Mesenchymal stem cell (in vitro differentiated cells and primary cell): ENCODE data around the gene NOB1.
A peak's percentile ranks its signal among the peaks of the same experiment; 100 is the strongest.

Experiments
- DNase-seq: peaks from one replicate; pipeline ENCODE4 v3.0.0-alpha.2; 2013
- H2AFZ ChIP-seq: one replicate; pipeline ENCODE4 v1.6.1; 2013; ENCODE audit warnings: low read depth, mild to moderate bottlenecking, control low read depth, inconsistent platforms, low read length, moderate library complexity
- H2AK5ac ChIP-seq: 2 replicates; pipeline ENCODE4 v1.6.1; 2013; ENCODE audit warnings: low read length, moderate library complexity, mild to moderate bottlenecking, inconsistent platforms; ENCODE audit not compliant: severe bottlenecking
- H2BK120ac ChIP-seq: one replicate; pipeline ENCODE4 v1.6.1; 2013; ENCODE audit warnings: low read depth, mild to moderate bottlenecking, inconsistent platforms, low read length, moderate library complexity
- H2BK12ac ChIP-seq, 2 experiments: one replicate each; pipeline ENCODE4 v1.6.1; 2013; ENCODE audit warnings: inconsistent platforms in 2 of 2, low read length in 2 of 2, mild to moderate bottlenecking in 2 of 2, moderate library complexity in 2 of 2, control low read depth in 1 of 2
- H2BK15ac ChIP-seq: one replicate; pipeline ENCODE4 v1.6.1; 2013; ENCODE audit warnings: mild to moderate bottlenecking, low read depth, inconsistent platforms; ENCODE audit not compliant: poor library complexity, severe bottlenecking
- H2BK5ac ChIP-seq: 2 replicates; pipeline ENCODE4 v1.6.1; 2013; ENCODE audit warnings: low read depth, mild to moderate bottlenecking, low read length, control low read depth, inconsistent platforms; ENCODE audit not compliant: poor library complexity, severe bottlenecking
- H3K14ac ChIP-seq, 2 experiments: one replicate each; pipeline ENCODE4 v1.6.1; 2013; ENCODE audit warnings: inconsistent platforms in 2 of 2, low read length in 2 of 2, control low read depth in 1 of 2, mild to moderate bottlenecking in 1 of 2, moderate library complexity in 1 of 2
- H3K18ac ChIP-seq, 2 experiments: one replicate each; pipeline ENCODE4 v1.6.1; 2013; ENCODE audit warnings: inconsistent platforms in 2 of 2, low read length in 2 of 2, control low read depth in 1 of 2, low read depth in 1 of 2, mild to moderate bottlenecking in 1 of 2
- H3K23ac ChIP-seq, 2 experiments: one replicate each; pipeline ENCODE4 v1.6.1; 2013; ENCODE audit warnings: inconsistent platforms in 2 of 2, low read length in 2 of 2, mild to moderate bottlenecking in 2 of 2, moderate library complexity in 2 of 2, control low read depth in 1 of 2
- H3K27ac ChIP-seq: 2 replicates; pipeline ENCODE4 v1.5.1; 2013; ENCODE audit warnings: mild to moderate bottlenecking, moderate library complexity, low read length, control low read depth, inconsistent platforms; ENCODE audit not compliant: poor library complexity, severe bottlenecking
- H3K27me3 ChIP-seq, 2 experiments: 2 replicates each; pipeline versions ENCODE4 v1.6.1 to v1.7.0; 2013; ENCODE audit warnings: low read length in 2 of 2, mild to moderate bottlenecking in 2 of 2, moderate library complexity in 2 of 2, control low read depth in 1 of 2, inconsistent platforms in 1 of 2; ENCODE audit not compliant: control insufficient read depth in 1 of 2, insufficient read depth in 1 of 2
- H3K36me3 ChIP-seq, 2 experiments: 2 replicates each; pipeline versions ENCODE4 v1.6.1 to v1.7.0; 2013; ENCODE audit warnings: low read length in 2 of 2, control low read depth in 1 of 2, inconsistent platforms in 1 of 2, low read depth in 1 of 2, mild to moderate bottlenecking in 1 of 2; ENCODE audit not compliant: insufficient read depth in 2 of 2, control insufficient read depth in 1 of 2
- H3K4ac ChIP-seq, 2 experiments: one replicate each; pipeline ENCODE4 v1.6.1; 2013; ENCODE audit warnings: inconsistent platforms in 2 of 2, low read length in 2 of 2, mild to moderate bottlenecking in 2 of 2, moderate library complexity in 2 of 2, control low read depth in 1 of 2, low read depth in 1 of 2
- H3K4me1 ChIP-seq: 2 replicates; pipeline ENCODE4 v1.6.1; 2013; ENCODE audit warnings: low read depth, low read length, control low read depth; ENCODE audit not compliant: control insufficient read depth, insufficient read depth
- H3K4me2 ChIP-seq: 2 replicates; pipeline ENCODE4 v1.6.1; 2013; ENCODE audit warnings: low read length, mild to moderate bottlenecking, inconsistent platforms; ENCODE audit not compliant: poor library complexity, severe bottlenecking
- H3K4me3 ChIP-seq, 2 experiments: 2 replicates each; pipeline versions ENCODE4 v1.5.1 to v1.7.0; 2013; ENCODE audit warnings: low read length in 2 of 2, mild to moderate bottlenecking in 2 of 2, control low read depth in 1 of 2, low read depth in 1 of 2; ENCODE audit not compliant: insufficient read depth in 1 of 2
- H3K79me1 ChIP-seq: replicated peaks from 2 replicates; pipeline ENCODE4 v1.6.1; 2013; ENCODE audit warnings: mild to moderate bottlenecking, control low read depth, low read length, inconsistent platforms; ENCODE audit not compliant: poor library complexity, severe bottlenecking
- H3K9ac ChIP-seq: 2 replicates; pipeline ENCODE4 v1.7.0; 2013; ENCODE audit warnings: mild to moderate bottlenecking, low read length, moderate library complexity
- H3K9me3 ChIP-seq: 2 replicates; pipeline ENCODE4 v1.7.0; 2013; ENCODE audit warnings: mild to moderate bottlenecking, low read length; ENCODE audit not compliant: control insufficient read depth
- H4K8ac ChIP-seq: one replicate; pipeline ENCODE4 v1.6.1; 2013; ENCODE audit warnings: inconsistent platforms, mild to moderate bottlenecking, low read length, moderate library complexity
- H4K91ac ChIP-seq: one replicate; pipeline ENCODE4 v1.6.1; 2013; ENCODE audit warnings: mild to moderate bottlenecking, low read length, inconsistent platforms
- WGBS: methylation state at CpG from one replicate; pipeline ENCODE4 v1.1.7; 2013; ENCODE audit warnings: mixed read lengths; 5-methylcytosine and 5-hydroxymethylcytosine counted together

The NOB1 gene

DNA sequence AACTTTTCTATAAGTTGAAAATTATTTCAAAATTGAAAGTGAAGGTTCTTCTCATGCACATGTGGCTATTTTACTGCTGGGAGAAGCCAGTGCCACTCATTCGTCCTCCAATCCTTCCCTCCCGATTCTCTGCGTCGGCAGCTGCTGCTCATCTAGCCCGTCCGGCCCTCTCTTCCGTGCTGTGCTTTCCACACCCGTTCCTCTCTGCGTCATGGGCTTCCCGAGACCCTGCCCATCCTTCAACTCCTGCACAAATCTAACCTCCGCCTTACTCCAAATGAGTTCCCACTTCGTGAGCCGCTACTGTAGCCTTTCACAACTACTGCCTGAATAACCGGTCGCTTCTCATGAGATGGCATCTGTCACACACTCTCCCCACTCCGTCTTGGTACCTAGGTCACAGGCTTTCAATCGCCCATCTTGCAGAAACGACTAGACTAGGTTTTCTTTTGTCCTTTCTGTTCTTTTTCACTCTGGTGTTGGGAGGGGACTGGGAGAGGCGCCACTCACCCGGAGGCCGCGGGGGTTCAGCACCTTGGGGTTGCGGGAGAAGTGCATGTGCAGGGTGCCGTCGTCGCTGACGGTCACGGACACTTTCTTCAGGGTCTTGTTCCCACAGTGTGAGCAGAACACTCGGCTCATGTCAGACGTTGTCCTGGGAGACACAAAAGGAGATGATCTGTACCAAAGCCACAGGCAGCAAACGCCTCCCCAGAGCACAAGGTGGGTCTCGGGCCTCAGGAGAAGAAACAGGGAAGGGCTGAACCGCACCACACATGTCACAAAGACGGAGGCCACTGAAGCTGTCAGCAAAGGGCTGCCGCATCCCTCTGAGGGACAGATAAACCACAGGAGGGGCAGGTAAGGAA lies 10.1 kb downstream of the NOB1 start:
- Histone ChIP-seq H3K4me1 (peaks cover 9% of the 10 kb centered on the region), H2BK120ac (no peak overlapping the region), H4K8ac (no peak overlapping the region), H3K27me3 (no peaks in the 10 kb centered on the region), H2BK12ac (no peak overlapping the region), H2BK5ac (no peak overlapping the region), H4K91ac (no peak overlapping the region), H3K18ac (no peak overlapping the region), H3K4ac (no peak overlapping the region), H3K27ac (no peak overlapping the region), H3K79me1 (peaks cover 18% of the 10 kb centered on the region), H2AK5ac (no peak overlapping the region), H3K4me2 (no peak overlapping the region), H2AFZ (no peak overlapping the region), H3K14ac (no peak overlapping the region), H3K9me3 (no peaks in the 10 kb centered on the region), H3K36me3 (peaks cover 71 to 91% of the 10 kb centered on the region in 2 experiments), H3K9ac (no peak overlapping the region), H3K23ac (no peak overlapping the region), H3K4me3 (no peak overlapping the region), H2BK15ac (no peak overlapping the region)
- 97% methylated on average over 35 of the region's 35 CpGs for WGBS
- no peak for DNase-seq

DNA sequence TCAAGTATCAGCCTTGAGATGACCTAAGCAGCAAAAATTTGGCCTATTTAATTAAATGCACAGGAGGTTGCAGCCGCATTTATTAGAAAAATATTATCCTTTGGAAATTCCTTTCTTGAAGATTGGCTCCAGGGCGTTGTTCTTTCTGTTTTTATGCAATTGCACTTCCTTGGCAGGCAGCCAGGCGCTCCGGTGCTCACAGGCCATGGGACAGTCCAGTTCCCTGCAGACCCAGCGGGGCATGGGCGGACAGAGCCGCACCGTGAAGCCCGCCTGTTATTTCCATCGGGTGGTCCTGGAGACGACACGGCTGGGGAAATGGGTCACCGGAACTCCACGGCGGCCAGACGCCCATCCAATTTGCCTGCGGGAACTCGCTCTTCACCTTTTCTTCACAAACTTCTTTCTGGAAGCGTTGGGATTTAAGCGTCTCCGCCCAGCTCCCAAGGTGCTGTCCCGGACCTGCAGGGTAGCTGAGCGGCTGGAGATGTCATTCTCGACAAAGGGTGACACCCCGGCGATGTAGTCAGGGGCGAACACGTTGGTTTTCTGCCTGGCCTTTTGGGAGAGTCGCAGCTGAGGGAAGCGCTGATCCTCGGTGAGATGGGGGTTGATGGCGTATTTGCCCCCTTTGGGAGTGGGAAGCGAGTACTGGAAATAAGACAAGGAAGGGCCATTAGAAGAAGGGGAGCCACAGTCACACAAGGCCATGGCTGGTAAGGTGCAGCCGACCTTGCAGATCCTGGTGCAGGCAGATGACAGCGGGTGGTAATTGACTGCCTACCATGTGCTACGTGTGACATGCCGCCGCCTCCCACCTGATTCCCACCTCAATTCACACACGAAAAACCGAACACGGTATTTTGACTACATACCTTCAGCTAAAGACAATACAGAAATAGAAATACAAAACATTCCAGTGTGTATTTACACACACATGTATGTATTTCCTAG lies 12.5 kb downstream of the NOB1 start:
- Histone ChIP-seq H2AFZ (no peak overlapping the region), H3K23ac (no peak overlapping the region), H2AK5ac (no peak overlapping the region), H2BK15ac (no peak overlapping the region), H2BK5ac (no peak overlapping the region), H3K36me3 (peaks cover 61 to 73% of the 10 kb centered on the region in 2 experiments), H3K4me2 (peak overlapping the region; percentile 33), H2BK120ac (no peak overlapping the region), H3K4me3 (no peak overlapping the region), H4K91ac (no peak overlapping the region), H3K4ac (no peak overlapping the region), H3K79me1 (peaks cover 11% of the 10 kb centered on the region), H3K18ac (no peak overlapping the region), H3K9ac (peak overlapping the region; percentile 33), H3K14ac (no peak overlapping the region), H3K27ac (peak overlapping the region; percentile 58), H3K9me3 (no peaks in the 10 kb centered on the region), H2BK12ac (no peak overlapping the region), H4K8ac (peak overlapping the region; percentile 41), H3K4me1 (peaks cover 9% of the 10 kb centered on the region), H3K27me3 (no peaks in the 10 kb centered on the region)
- 95% methylated on average over 39 of the region's 41 CpGs for WGBS
- DNase-seq, result peak; percentile 38

DNA sequence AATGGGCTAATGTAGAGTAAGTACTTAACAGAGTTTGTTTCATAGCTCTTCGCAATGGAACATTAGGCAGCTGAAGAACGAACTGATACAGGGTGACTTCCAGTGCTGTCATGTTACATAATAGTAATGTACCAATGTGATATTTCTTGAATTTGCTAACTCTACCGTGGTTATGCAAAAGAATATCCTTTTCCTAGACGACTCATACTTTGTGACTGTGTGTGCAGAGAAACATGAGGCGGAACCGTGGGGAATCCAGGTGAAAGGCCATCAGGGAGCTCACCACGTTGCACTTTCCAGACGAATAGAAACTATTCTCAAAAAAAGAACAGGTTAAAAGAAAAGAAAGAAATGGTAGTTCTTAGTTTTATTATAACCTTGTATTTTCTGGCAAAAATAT lies 13.2 kb downstream of the NOB1 start:
- H3K36me3 ChIP-seq, result peaks cover 57 to 70% of the 10 kb centered on the region in 2 experiments
- no peak overlapping the region for H3K4ac ChIP-seq
- peak overlapping the region; percentile 58 for H3K27ac ChIP-seq
- H2BK15ac ChIP-seq, result no peak overlapping the region
- no peak overlapping the region for H4K8ac ChIP-seq
- H4K91ac ChIP-seq, result no peak overlapping the region
- no peaks in the 10 kb centered on the region for H3K9me3 ChIP-seq
- no peak overlapping the region for H3K14ac ChIP-seq
- H3K9ac ChIP-seq, result peak overlapping the region; percentile 33
- no peaks in the 10 kb centered on the region for H3K27me3 ChIP-seq
- no peak overlapping the region for H3K23ac ChIP-seq
- peaks cover 9% of the 10 kb centered on the region for H3K4me1 ChIP-seq
- no peak overlapping the region for H3K4me3 ChIP-seq
- H3K4me2 ChIP-seq, result no peak overlapping the region
- no peak overlapping the region for H2BK5ac ChIP-seq
- DNase-seq, result peak; percentile 30
- H3K79me1 ChIP-seq, result peaks cover 11% of the 10 kb centered on the region
- H3K18ac ChIP-seq, result no peak overlapping the region
- no peak overlapping the region for H2BK120ac ChIP-seq
- no peak overlapping the region for H2BK12ac ChIP-seq
- WGBS, result 82% methylated on average over 6 of the region's 8 CpGs
- no peak overlapping the region for H2AK5ac ChIP-seq
- no peak overlapping the region for H2AFZ ChIP-seq

DNA sequence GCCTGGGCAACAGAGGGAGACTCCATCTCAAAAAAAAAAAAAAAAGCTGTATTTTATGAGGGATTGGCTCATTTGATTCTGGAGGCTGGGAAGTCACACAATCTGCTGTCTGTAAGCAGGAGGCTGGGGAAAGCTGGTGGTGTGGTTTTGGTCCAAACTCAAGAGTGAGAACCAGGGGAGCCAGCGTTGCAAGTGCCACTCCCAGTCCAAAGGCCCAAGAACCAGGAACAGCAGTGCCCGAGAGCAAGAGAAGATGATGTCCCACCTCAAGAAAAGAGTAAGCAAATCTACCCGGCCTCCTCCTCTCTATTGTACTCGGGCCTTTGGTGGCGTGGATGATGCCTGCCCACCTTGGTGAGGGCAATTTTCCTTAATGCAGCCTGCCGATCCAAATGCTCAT lies 22.6 kb downstream of the NOB1 start:
- H2AK5ac ChIP-seq, result no peak overlapping the region
- no peak overlapping the region for H3K4me3 ChIP-seq
- no peak overlapping the region for H4K8ac ChIP-seq
- no peak overlapping the region for H3K27ac ChIP-seq
- no peak overlapping the region for H3K4ac ChIP-seq
- no peak overlapping the region for H2BK12ac ChIP-seq
- no peaks in the 10 kb centered on the region for H3K79me1 ChIP-seq
- H3K36me3 ChIP-seq, result peaks cover 0 to 4% of the 10 kb centered on the region in 2 experiments
- peaks cover 8% of the 10 kb centered on the region for H3K4me1 ChIP-seq
- DNase-seq, result no peak
- no peak overlapping the region for H3K4me2 ChIP-seq
- H3K27me3 ChIP-seq, result no peaks in the 10 kb centered on the region
- H3K14ac ChIP-seq, result no peak overlapping the region
- H4K91ac ChIP-seq, result no peak overlapping the region
- no peak overlapping the region for H3K9ac ChIP-seq
- H2BK15ac ChIP-seq, result peak overlapping the region; percentile 79
- no peak overlapping the region for H2BK5ac ChIP-seq
- no peak overlapping the region for H3K23ac ChIP-seq
- no peaks in the 10 kb centered on the region for H3K9me3 ChIP-seq
- H2AFZ ChIP-seq, result no peak overlapping the region
- WGBS, result 100% methylated on average over 6 of the region's 6 CpGs
- no peak overlapping the region for H2BK120ac ChIP-seq
- no peak overlapping the region for H3K18ac ChIP-seq
